Right lobe of liver (tissue), 6 donors: Measurements from ENCODE around the gene RIPOR3. TPM values are rescaled to one million over a fixed set of nuclear protein-coding genes. Genes with fewer than 3 reads are reported as not detected.

ENCODE experiments used
- ATAC-seq, 4 donors: fragments of 200-7000 bp; cut with Tn5 transposase; one replicate each; pipeline ENCODE4 v1.9.1; 2020; ENCODE audit warnings: mild to moderate bottlenecking in 4 of 4, moderate library complexity in 4 of 4
- DNase-seq, 3 donors: peaks; one replicate each; pipeline ENCODE4 v3.0.0-alpha.2; 2020
- H3K27ac ChIP-seq, 3 donors: fragments of 200-600 bp; one replicate each; pipeline ENCODE4 v1.8.0; 2022
- H3K27me3 ChIP-seq, 2 donors: fragments of 200-600 bp; one replicate each; pipeline ENCODE4 v1.8.0; 2022
- H3K36me3 ChIP-seq, 4 donors: fragments of 200-600 bp; sonication (generic) in 1 of 4; one replicate each; pipeline versions ENCODE4 v1.5.1 to v1.8.0; 2017 to 2022; ENCODE audit warnings: control low read depth in 1 of 4
- H3K4me1 ChIP-seq, 4 donors: fragments of 200-600 bp; sonication (generic) in 1 of 4; one replicate each; pipeline versions ENCODE4 v1.5.1 to v1.8.0; 2017 to 2022; ENCODE audit warnings: control low read depth in 1 of 4
- H3K4me3 ChIP-seq, 3 donors: fragments of 200-600 bp; one replicate each; pipeline ENCODE4 v1.8.0; 2022
- H3K9me3 ChIP-seq, 4 donors: fragments of 200-600 bp; sonication (generic) in 1 of 4; one replicate each; pipeline versions ENCODE4 v1.5.1 to v1.8.0; 2017 to 2022; ENCODE audit warnings: control low read depth in 1 of 4
- CTCF ChIP-seq, 4 donors: fragments of 200-600 bp in 3 of 4; fragments of 450-650 bp in 1 of 4; IDR thresholded peaks; one replicate each; pipeline versions ENCODE4 v1.5.1 to v1.8.0; 2016 to 2022; ENCODE audit warnings: antibody characterized with exemption in 4 of 4, mild to moderate bottlenecking in 2 of 4
- POLR2A ChIP-seq: fragments of 450-650 bp; IDR thresholded peaks from one replicate; pipeline ENCODE4 v1.6.1; 2017; ENCODE audit warnings: antibody characterized with exemption, mild to moderate bottlenecking
- WGBS: methylation state at CpG from one replicate; pipeline ENCODE4 v1.1.6; 2018; ENCODE audit warnings: low coverage, low lambda C conversion rate; ENCODE audit not compliant: insufficient coverage; ENCODE audit errors: missing lambda C conversion rate; 5-methylcytosine and 5-hydroxymethylcytosine counted together
- intact Hi-C, 2 donors: fragments of 100-400 bp; cut with DNase I; formaldehyde crosslinking; loops; one replicate each; pipeline versions ENCODE4 v1.11.2 to v1.14.1; 2022
- total RNA-seq, 6 experiments: library from RNA; depleted of rRNA in 2 of 6; stranded (reverse); fragments of >200 nt in 2 of 6; fragmentation: NEBNext Ultra II Directional in 3 of 6; extraction: Animal tissue kit (Norgen Biotek cat#: 25700) in 3 of 6; gene quantifications; one replicate each; pipeline versions ENCODE4 v1.1.0 to v1.2.4, GENCODE V29; 2016 to 2023
- donor health status: DM: no; HTN: yes; CAD: no.
- donor health status: DM: no; HTN: no; CAD: no.
- donor health status: DM: no; HTN: no; CAD: no.
- donor health status: DM: no; HTN: yes; CAD: no.
- donor health status: DM: no; HTN: yes; CAD: no.

Gene RIPOR3
- total RNA-seq, 6 experiments from 2014 or later, result 4.8 to 13.8 (median 8.9) TPM

DNA sequence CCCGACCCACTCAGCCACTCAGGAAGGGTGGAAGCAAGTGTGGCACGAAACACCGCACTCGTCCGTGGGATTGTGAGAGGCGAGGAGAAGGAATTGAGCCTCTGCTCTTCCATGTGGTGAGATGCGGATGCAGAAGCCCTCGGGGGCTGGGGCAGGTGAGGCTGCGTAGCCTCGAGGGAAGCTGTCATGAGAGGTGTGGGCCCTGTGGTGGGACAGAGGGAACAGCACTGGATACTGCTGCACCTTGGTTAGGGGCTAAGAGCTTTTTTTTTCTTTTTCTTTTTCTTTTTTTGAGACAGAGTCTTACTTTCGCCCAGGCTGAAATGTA lies 94.7 kb downstream of the RIPOR3 start:
- DNase-seq (no peak), ATAC-seq (no peak)
- WGBS, result 84% methylated on average over 5 of the region's 11 CpGs
- peaks cover 0 to 16% (median 7%) of the 10 kb centered on the region in 4 donors for H3K4me1 ChIP-seq
- H3K27ac ChIP-seq, result no peak overlapping the region
- TF ChIP-seq CTCF (IDR thresholded peaks at IDR 0.05) (no peak), POLR2A (no peak)
- H3K9me3 ChIP-seq, result no peaks in the 10 kb centered on the region
- no peak overlapping the region for H3K4me3 ChIP-seq
- H3K27me3 ChIP-seq, result no peaks in the 10 kb centered on the region
- intact Hi-C loops, result no loop called here
- H3K36me3 ChIP-seq, result no peaks in the 10 kb centered on the region

- WGBS, result 16% methylated on average over 6 of the region's 15 CpGs
- ATAC-seq, result no peak
- intact Hi-C loops, result no loop called here
- no peak for TF ChIP-seq CTCF (IDR thresholded peaks at IDR 0.05)
- no peak for TF ChIP-seq POLR2A
- Histone ChIP-seq H3K4me1 (peaks cover 0 to 17% (median 8%) of the 10 kb centered on the region in 4 donors), H3K9me3 (no peaks in the 10 kb centered on the region), H3K27me3 (no peaks in the 10 kb centered on the region), H3K27ac (no peak overlapping the region), H3K4me3 (no peak overlapping the region), H3K36me3 (no peaks in the 10 kb centered on the region)
- DNase-seq, result no peak
These were observed 95.2 kb downstream of the RIPOR3 start for GRCh38 chr20:50595988-50596693.

DNA sequence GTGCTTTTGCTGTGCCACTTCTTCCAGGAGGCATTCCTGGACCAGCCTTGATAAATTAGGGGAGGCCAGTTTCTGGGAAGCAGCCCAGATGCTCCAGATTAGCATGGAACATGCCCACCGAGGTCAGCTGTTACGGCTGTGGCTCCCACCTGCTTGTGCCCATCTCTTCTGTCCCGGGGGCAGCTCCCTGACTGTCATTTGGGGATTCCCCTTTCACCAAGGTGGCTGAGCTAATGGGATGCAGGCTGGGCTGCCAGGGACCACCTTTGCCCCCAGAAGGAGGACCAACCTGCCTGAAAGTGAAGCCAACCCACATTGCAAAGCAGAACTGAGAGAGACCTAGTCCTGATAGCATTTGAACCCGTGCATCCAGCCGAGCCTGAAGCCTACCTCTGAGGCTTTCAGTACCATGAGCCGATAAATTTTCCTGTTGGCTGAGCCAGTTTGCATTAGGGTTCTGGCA lies 95.9 kb downstream of the RIPOR3 start:
- Histone ChIP-seq H3K27ac (no peak overlapping the region), H3K27me3 (no peaks in the 10 kb centered on the region), H3K4me3 (no peak overlapping the region), H3K9me3 (no peaks in the 10 kb centered on the region), H3K4me1 (peaks cover 0 to 17% (median 8%) of the 10 kb centered on the region in 4 donors), H3K36me3 (no peaks in the 10 kb centered on the region)
- TF ChIP-seq POLR2A, result no peak
- no peak for TF ChIP-seq CTCF (IDR thresholded peaks at IDR 0.05)
- ATAC-seq (no peak), DNase-seq (no peak)
- WGBS, result 50% methylated on average over 3 of the region's 6 CpGs
- intact Hi-C loops, result no loop called here

DNA sequence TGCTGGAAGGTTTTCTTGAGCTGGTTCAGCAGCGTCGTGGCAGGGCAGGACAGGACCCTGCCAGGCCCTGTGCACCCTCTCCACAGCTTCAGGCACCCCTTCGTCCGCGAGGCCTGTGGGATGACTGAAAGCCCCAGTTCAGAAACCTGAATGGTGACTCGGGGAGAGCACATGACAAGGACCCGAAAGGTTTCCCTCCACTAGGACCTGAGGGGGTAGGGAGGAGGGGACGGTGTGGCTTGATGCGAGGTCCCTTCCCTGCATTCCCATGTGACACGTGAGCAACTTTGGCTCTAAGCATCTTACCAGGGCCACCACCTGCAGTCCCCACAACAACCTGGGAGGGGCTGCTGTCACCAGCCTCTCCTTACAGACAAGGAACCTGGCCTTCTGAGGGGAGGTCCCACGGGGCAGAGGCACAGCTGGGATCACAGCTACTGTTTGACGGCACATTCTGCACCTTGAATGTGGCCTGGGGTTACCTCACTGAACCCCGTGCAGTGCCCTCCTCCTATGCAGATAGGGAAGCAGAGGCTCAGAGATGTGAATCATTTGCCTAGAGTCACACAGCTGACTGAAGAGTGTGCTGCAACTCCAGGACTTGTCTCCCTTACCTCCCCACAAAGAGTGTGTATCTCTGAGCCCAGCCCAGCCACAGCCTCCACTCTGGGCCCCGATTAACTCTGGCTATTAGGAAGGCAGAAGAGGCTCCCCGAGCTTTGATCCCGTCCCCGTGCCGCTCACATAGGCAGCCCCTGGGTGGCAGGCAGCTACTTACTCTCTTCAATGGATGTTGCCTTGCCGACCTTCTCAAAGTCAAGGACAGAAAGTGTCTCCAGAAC lies 96.5 kb downstream of the RIPOR3 start:
- H3K4me1 ChIP-seq, result peaks cover 0 to 17% (median 8%) of the 10 kb centered on the region in 4 donors
- intact Hi-C loops, result no loop called here
- H3K27me3 ChIP-seq, result no peaks in the 10 kb centered on the region
- no peak for TF ChIP-seq POLR2A
- no peak for TF ChIP-seq CTCF (IDR thresholded peaks at IDR 0.05)
- H3K36me3 ChIP-seq, result peaks cover 0 to 4% (median 0%) of the 10 kb centered on the region in 4 donors
- DNase-seq, result no peak
- whole genome bisulfite sequencing, result 25% methylated on average over 5 of the region's 19 CpGs
- peak in 1 of 4 donors; percentile 3 for ATAC-seq
- no peak overlapping the region for H3K27ac ChIP-seq
- no peaks in the 10 kb centered on the region for H3K9me3 ChIP-seq
- H3K4me3 ChIP-seq, result no peak overlapping the region
